Mesenchymal stem cell (in vitro differentiated cells and primary cell): ENCODE results near the gene IGFL3. TPM values are rescaled to one million over a fixed set of nuclear protein-coding genes. Genes with fewer than 3 reads are reported as not detected.
"Not testable (repeated sequence)": the region's sequence is repeated elsewhere in the genome, so short reads cannot be mapped to it uniquely, and the experiment has no call there.

ENCODE experiments used
- DNase-seq: peaks from one replicate; pipeline ENCODE4 v3.0.0-alpha.2; 2013
- H2AFZ ChIP-seq: one replicate; pipeline ENCODE4 v1.6.1; 2013; ENCODE audit warnings: low read depth, mild to moderate bottlenecking, control low read depth, inconsistent platforms, low read length, moderate library complexity
- H2AK5ac ChIP-seq: 2 replicates; pipeline ENCODE4 v1.6.1; 2013; ENCODE audit warnings: low read length, moderate library complexity, mild to moderate bottlenecking, inconsistent platforms; ENCODE audit not compliant: severe bottlenecking
- H2BK120ac ChIP-seq: one replicate; pipeline ENCODE4 v1.6.1; 2013; ENCODE audit warnings: low read depth, mild to moderate bottlenecking, inconsistent platforms, low read length, moderate library complexity
- H2BK12ac ChIP-seq, 2 experiments: one replicate each; pipeline ENCODE4 v1.6.1; 2013; ENCODE audit warnings: inconsistent platforms in 2 of 2, low read length in 2 of 2, mild to moderate bottlenecking in 2 of 2, moderate library complexity in 2 of 2, control low read depth in 1 of 2
- H2BK15ac ChIP-seq: one replicate; pipeline ENCODE4 v1.6.1; 2013; ENCODE audit warnings: mild to moderate bottlenecking, low read depth, inconsistent platforms; ENCODE audit not compliant: poor library complexity, severe bottlenecking
- H2BK5ac ChIP-seq: 2 replicates; pipeline ENCODE4 v1.6.1; 2013; ENCODE audit warnings: low read depth, mild to moderate bottlenecking, low read length, control low read depth, inconsistent platforms; ENCODE audit not compliant: poor library complexity, severe bottlenecking
- H3K14ac ChIP-seq, 2 experiments: one replicate each; pipeline ENCODE4 v1.6.1; 2013; ENCODE audit warnings: inconsistent platforms in 2 of 2, low read length in 2 of 2, control low read depth in 1 of 2, mild to moderate bottlenecking in 1 of 2, moderate library complexity in 1 of 2
- H3K18ac ChIP-seq, 2 experiments: one replicate each; pipeline ENCODE4 v1.6.1; 2013; ENCODE audit warnings: inconsistent platforms in 2 of 2, low read length in 2 of 2, control low read depth in 1 of 2, low read depth in 1 of 2, mild to moderate bottlenecking in 1 of 2
- H3K23ac ChIP-seq, 2 experiments: one replicate each; pipeline ENCODE4 v1.6.1; 2013; ENCODE audit warnings: inconsistent platforms in 2 of 2, low read length in 2 of 2, mild to moderate bottlenecking in 2 of 2, moderate library complexity in 2 of 2, control low read depth in 1 of 2
- H3K27ac ChIP-seq: 2 replicates; pipeline ENCODE4 v1.5.1; 2013; ENCODE audit warnings: mild to moderate bottlenecking, moderate library complexity, low read length, control low read depth, inconsistent platforms; ENCODE audit not compliant: poor library complexity, severe bottlenecking
- H3K27me3 ChIP-seq, 2 experiments: 2 replicates each; pipeline versions ENCODE4 v1.6.1 to v1.7.0; 2013; ENCODE audit warnings: low read length in 2 of 2, mild to moderate bottlenecking in 2 of 2, moderate library complexity in 2 of 2, control low read depth in 1 of 2, inconsistent platforms in 1 of 2; ENCODE audit not compliant: control insufficient read depth in 1 of 2, insufficient read depth in 1 of 2
- H3K36me3 ChIP-seq, 2 experiments: 2 replicates each; pipeline versions ENCODE4 v1.6.1 to v1.7.0; 2013; ENCODE audit warnings: low read length in 2 of 2, control low read depth in 1 of 2, inconsistent platforms in 1 of 2, low read depth in 1 of 2, mild to moderate bottlenecking in 1 of 2; ENCODE audit not compliant: insufficient read depth in 2 of 2, control insufficient read depth in 1 of 2
- H3K4ac ChIP-seq, 2 experiments: one replicate each; pipeline ENCODE4 v1.6.1; 2013; ENCODE audit warnings: inconsistent platforms in 2 of 2, low read length in 2 of 2, mild to moderate bottlenecking in 2 of 2, moderate library complexity in 2 of 2, control low read depth in 1 of 2, low read depth in 1 of 2
- H3K4me1 ChIP-seq: 2 replicates; pipeline ENCODE4 v1.6.1; 2013; ENCODE audit warnings: low read depth, low read length, control low read depth; ENCODE audit not compliant: control insufficient read depth, insufficient read depth
- H3K4me2 ChIP-seq: 2 replicates; pipeline ENCODE4 v1.6.1; 2013; ENCODE audit warnings: low read length, mild to moderate bottlenecking, inconsistent platforms; ENCODE audit not compliant: poor library complexity, severe bottlenecking
- H3K4me3 ChIP-seq, 2 experiments: 2 replicates each; pipeline versions ENCODE4 v1.5.1 to v1.7.0; 2013; ENCODE audit warnings: low read length in 2 of 2, mild to moderate bottlenecking in 2 of 2, control low read depth in 1 of 2, low read depth in 1 of 2; ENCODE audit not compliant: insufficient read depth in 1 of 2
- H3K79me1 ChIP-seq: replicated peaks from 2 replicates; pipeline ENCODE4 v1.6.1; 2013; ENCODE audit warnings: mild to moderate bottlenecking, control low read depth, low read length, inconsistent platforms; ENCODE audit not compliant: poor library complexity, severe bottlenecking
- H3K9ac ChIP-seq: 2 replicates; pipeline ENCODE4 v1.7.0; 2013; ENCODE audit warnings: mild to moderate bottlenecking, low read length, moderate library complexity
- H3K9me3 ChIP-seq: 2 replicates; pipeline ENCODE4 v1.7.0; 2013; ENCODE audit warnings: mild to moderate bottlenecking, low read length; ENCODE audit not compliant: control insufficient read depth
- H4K8ac ChIP-seq: one replicate; pipeline ENCODE4 v1.6.1; 2013; ENCODE audit warnings: inconsistent platforms, mild to moderate bottlenecking, low read length, moderate library complexity
- H4K91ac ChIP-seq: one replicate; pipeline ENCODE4 v1.6.1; 2013; ENCODE audit warnings: mild to moderate bottlenecking, low read length, inconsistent platforms
- WGBS: methylation state at CpG from one replicate; pipeline ENCODE4 v1.1.7; 2013; ENCODE audit warnings: mixed read lengths; 5-methylcytosine and 5-hydroxymethylcytosine counted together
- polyA plus RNA-seq, 2 experiments: library from polyadenylated mRNA; stranded (reverse); fragments of 200-250 nt; gene quantifications; one replicate each; pipeline ENCODE4 v1.2.3, GENCODE V29; 2013

Gene IGFL3
- polyA plus RNA-seq (2013, experiment 1 of 2) = 0.40 TPM
- polyA plus RNA-seq (2013, experiment 2 of 2) = 0.26 TPM

DNA sequence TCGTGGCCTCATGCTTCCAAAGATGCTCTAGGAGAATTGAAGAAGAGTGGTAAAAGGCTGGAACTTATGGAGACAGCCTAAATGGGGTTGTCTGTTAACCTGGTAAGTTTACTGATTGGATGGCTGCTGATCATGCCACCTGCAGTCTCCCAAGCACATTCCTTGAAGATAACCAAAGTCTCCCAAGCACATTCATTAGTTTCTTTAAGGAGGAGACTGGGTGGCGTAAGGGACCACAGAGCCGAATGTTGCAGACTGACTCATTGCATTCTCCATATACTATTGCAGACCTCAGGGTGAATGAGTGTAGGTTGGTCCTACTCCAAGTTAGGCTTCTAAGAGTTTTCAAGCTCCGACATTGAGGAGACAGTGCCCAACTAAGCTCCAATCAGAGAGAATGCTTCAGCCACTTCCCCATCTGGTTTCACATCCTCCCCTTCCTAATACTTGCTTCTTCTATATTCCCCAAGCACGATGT, at the start of gene IGFL3:
IGFL3 (minus strand) TSS at position 51 of the 478 bp plus-strand sequence; CDS start at position 12, 39 bp downstream.
- no peak for DNase-seq
- Histone ChIP-seq H2AK5ac (peak within 1 kb of the TSS; percentile 22), H3K79me1 (no peaks in the 10 kb centered on the region), H3K23ac (no peak within 1 kb of the TSS), H3K36me3 (peaks cover 0 to 2% of the 10 kb centered on the region in 2 experiments), H2AFZ (no peak within 1 kb of the TSS), H3K14ac (no peak within 1 kb of the TSS), H3K27me3 (peaks cover 14 to 24% of the 10 kb centered on the region in 2 experiments), H3K9me3 (no peaks in the 10 kb centered on the region), H3K4ac (no peak within 1 kb of the TSS), H4K91ac (no peak within 1 kb of the TSS), H3K27ac (no peak within 1 kb of the TSS), H2BK5ac (peak within 1 kb of the TSS; percentile 14), H3K9ac (no peak within 1 kb of the TSS), H3K4me2 (no peak within 1 kb of the TSS), H2BK120ac (peak within 1 kb of the TSS; percentile 15), H2BK15ac (no peak within 1 kb of the TSS), H2BK12ac (peak within 1 kb of the TSS in 1 of 2 experiments; percentile 29), H3K18ac (peak within 1 kb of the TSS in 1 of 2 experiments; percentile 29), H3K4me3 (no peak within 1 kb of the TSS), H4K8ac (peak within 1 kb of the TSS; percentile 40), H3K4me1 (no peaks in the 10 kb centered on the region)
- WGBS = 90% methylated on average over 5 of the region's 5 CpGs

DNA sequence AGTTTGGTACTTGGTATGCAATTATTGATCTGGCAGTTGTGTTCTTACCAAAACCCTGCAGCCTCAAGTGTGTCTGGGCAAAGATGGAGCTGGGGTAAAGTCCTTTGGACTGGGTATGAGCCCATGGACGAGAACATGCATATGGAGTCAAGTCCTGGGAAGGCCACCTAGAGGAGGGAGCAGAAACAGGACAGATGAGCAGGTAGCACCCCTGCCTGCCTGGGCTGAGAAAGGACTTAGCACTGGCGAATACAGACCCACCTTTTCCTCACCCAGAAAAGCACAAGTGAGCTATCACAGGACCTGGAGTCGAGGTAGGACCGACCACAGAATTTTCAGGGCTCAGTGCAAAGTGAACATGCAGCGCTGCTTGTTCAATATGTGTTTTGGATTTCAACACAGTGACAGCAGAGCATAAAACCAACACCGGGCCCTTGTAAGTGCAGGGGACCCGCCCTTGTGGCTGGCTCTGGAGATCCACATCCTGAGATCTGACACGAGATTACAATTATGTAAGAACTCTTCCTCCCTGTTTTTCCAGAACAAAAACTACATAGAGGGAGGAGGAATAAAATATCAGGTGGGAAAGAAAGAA, 49.5 kb upstream of the IGFL3 start:
- no peak overlapping the region for H3K4ac ChIP-seq
- H3K9ac ChIP-seq = no peak overlapping the region
- H3K23ac ChIP-seq = no peak overlapping the region
- no peak overlapping the region for H2AFZ ChIP-seq
- DNase-seq = no peak
- no peak overlapping the region for H3K14ac ChIP-seq
- H2BK5ac ChIP-seq = no peak overlapping the region
- H3K4me1 ChIP-seq = peaks cover under 1% of the 10 kb centered on the region
- no peak overlapping the region for H3K27ac ChIP-seq
- no peaks in the 10 kb centered on the region for H3K9me3 ChIP-seq
- no peak overlapping the region for H2BK15ac ChIP-seq
- no peak overlapping the region for H3K4me2 ChIP-seq
- no peaks in the 10 kb centered on the region for H3K79me1 ChIP-seq
- no peak overlapping the region for H4K91ac ChIP-seq
- H3K27me3 ChIP-seq = peaks cover 25 to 53% of the 10 kb centered on the region in 2 experiments
- H2AK5ac ChIP-seq = no peak overlapping the region
- no peak overlapping the region for H4K8ac ChIP-seq
- H3K4me3 ChIP-seq = no peak overlapping the region
- 76% methylated on average over 6 of the region's 8 CpGs for WGBS
- no peaks in the 10 kb centered on the region for H3K36me3 ChIP-seq
- no peak overlapping the region for H2BK12ac ChIP-seq
- no peak overlapping the region for H3K18ac ChIP-seq
- H2BK120ac ChIP-seq = no peak overlapping the region

DNA sequence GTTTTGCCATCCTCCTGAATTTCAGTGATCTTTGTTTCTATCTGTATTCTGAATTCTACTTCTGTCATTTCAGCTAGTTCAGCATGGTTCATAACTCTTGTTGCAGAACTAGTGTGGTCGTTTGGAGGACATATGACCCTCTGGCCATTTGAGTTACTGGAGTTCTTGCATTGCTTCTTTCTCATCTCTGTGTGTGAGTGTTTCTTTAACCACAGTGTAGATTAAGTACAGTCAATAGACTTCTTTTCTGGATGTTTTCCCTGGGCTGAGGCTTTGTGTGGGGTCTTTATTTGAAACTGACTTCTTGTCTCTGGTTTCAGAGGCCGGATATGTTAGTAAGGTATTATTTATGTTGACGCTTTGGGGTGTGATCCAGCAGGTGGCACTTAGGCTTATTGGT, 38.2 kb upstream of the IGFL3 start:
- Histone ChIP-seq H2BK12ac (no peak overlapping the region), H4K8ac (no peak overlapping the region), H2BK15ac (no peak overlapping the region), H3K9ac (no peak overlapping the region), H3K4me1 (no peaks in the 10 kb centered on the region), H2BK120ac (no peak overlapping the region), H3K14ac (no peak overlapping the region), H3K18ac (no peak overlapping the region), H3K27me3 (peaks cover 43 to 50% of the 10 kb centered on the region in 2 experiments), H3K4me2 (no peak overlapping the region), H3K79me1 (no peaks in the 10 kb centered on the region), H2AK5ac (no peak overlapping the region), H2AFZ (no peak overlapping the region), H2BK5ac (no peak overlapping the region), H3K9me3 (peaks cover 34% of the 10 kb centered on the region), H4K91ac (no peak overlapping the region), H3K27ac (no peak overlapping the region), H3K23ac (no peak overlapping the region), H3K4me3 (no peak overlapping the region), H3K36me3 (no peaks in the 10 kb centered on the region), H3K4ac (no peak overlapping the region)
- DNase-seq = no peak
- 64% methylated on average over 3 of the region's 3 CpGs for WGBS

DNA sequence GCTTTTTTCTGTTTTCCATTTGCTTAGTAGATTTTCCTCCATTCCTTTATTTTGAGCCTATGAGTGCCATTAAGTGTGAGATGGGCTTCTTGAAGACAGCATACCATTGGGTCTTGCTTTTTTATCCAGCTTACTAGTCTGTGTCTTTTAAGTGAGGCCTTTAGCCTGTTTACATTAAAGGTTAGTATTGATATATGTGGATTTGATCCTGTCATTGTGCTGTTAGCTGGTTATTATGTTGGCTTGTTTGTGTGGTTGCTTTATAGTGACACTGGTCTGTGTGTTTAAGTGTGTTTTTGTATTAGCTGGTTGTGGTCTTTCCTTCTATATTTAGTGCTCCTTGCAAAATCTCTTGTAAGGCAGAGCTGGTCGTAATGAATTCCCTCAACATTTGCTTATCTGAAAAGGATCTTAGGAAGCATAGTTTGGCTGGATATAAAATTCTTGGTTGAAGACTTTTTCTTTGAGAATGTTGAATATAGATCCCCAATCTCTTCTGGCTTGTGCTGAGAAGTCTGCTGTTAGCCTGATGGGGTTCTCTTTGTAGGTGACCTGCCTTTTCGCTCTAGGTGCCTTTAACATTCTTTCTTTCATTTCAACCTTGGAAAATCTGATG, 37.3 kb upstream of the IGFL3 start:
- peaks cover 34% of the 10 kb centered on the region for H3K9me3 ChIP-seq
- H4K8ac ChIP-seq, H2BK12ac ChIP-seq, H3K14ac ChIP-seq, H3K4me1 ChIP-seq, DNase-seq, H3K27ac ChIP-seq, H3K36me3 ChIP-seq, H3K18ac ChIP-seq, H4K91ac ChIP-seq, H2BK15ac ChIP-seq, H3K4ac ChIP-seq, H3K23ac ChIP-seq, H3K9ac ChIP-seq, H3K79me1 ChIP-seq, H3K4me3 ChIP-seq, H2AK5ac ChIP-seq, H2BK5ac ChIP-seq, H2AFZ ChIP-seq, H2BK120ac ChIP-seq, H3K4me2 ChIP-seq: not testable (repeated sequence)
- 67% methylated on average over 1 of the region's 2 CpGs for WGBS
- H3K27me3 ChIP-seq = peaks cover 39 to 54% of the 10 kb centered on the region in 2 experiments
